BLaER1 treated with 17β-estradiol and CSF1 and Interleukin-3, amounts not matched to agents 10 nM and 100 nM (cell line): ENCODE results near the gene ANKRD23.

Source experiments
- H3K27ac ChIP-seq, 11 experiments: shearing (Covaris generic); formaldehyde crosslinking; 2 replicates each; pipeline ENCODE4 v1.8.1; 2022
- H3K27me3 ChIP-seq, 11 experiments: shearing (Covaris generic); formaldehyde crosslinking; 2 replicates each; pipeline ENCODE4 v1.8.1; 2022
- H3K36me3 ChIP-seq, 11 experiments: shearing (Covaris generic); formaldehyde crosslinking; 2 replicates each; pipeline ENCODE4 v1.8.1; 2022
- H3K4me1 ChIP-seq, 10 experiments: shearing (Covaris generic); formaldehyde crosslinking; 2 replicates each; pipeline ENCODE4 v1.8.1; 2022
- H3K4me2 ChIP-seq, 11 experiments: shearing (Covaris generic); formaldehyde crosslinking; 2 replicates each; pipeline ENCODE4 v1.8.1; 2022
- H3K4me3 ChIP-seq, 10 experiments: shearing (Covaris generic); formaldehyde crosslinking; 2 replicates each; pipeline ENCODE4 v1.8.1; 2022
- H3K9ac ChIP-seq, 11 experiments: shearing (Covaris generic); formaldehyde crosslinking; 2 replicates each; pipeline ENCODE4 v1.8.1; 2022
- H3K9me3 ChIP-seq, 11 experiments: shearing (Covaris generic); formaldehyde crosslinking; replicated peaks in 1 of 11; 2 replicates each; pipeline ENCODE4 v1.8.1; 2022
- H4K20me1 ChIP-seq, 11 experiments: shearing (Covaris generic); formaldehyde crosslinking; 2 replicates each; pipeline ENCODE4 v1.8.1; 2022
- Cebpa-rat ChIP-seq, 11 experiments: shearing (Covaris generic); IDR thresholded peaks; 2 replicates each; pipeline ENCODE4 v1.8.1; 2022

The ANKRD23 gene

DNA sequence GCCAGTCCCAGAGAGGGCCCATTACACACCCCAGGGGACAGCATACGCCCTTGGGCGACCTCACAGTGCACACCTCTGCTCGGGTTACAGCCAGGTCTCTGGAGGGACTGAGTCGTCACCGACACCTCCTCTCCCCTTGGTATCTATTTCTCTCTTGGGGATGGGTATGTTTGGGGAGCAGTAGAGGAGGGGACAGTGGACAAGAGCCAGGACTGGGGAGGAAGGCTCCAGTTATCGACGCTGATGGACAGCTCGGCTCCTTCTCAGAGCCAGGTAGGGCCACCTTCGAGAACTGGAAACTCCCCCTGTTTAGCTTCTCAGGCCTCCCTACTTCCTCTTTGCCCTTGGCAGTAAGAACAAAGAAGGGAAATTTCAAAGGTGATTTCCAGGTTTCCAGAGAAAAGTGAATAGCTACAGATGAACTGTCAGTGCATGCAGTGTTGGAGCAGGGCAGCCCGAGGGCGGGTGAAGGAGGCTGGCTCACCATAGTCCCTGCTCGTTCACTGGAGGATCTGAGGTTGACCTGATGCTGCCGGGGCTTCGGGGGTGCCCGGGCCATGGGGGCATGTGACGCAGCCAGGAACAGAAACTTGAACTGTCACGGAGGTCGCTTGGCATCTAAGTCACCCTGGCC, 30.5 kb upstream of the ANKRD23 start:
- Histone ChIP-seq H3K9ac (peak overlapping the region in 3 of 11 experiments; percentile 28 to 47 (median 31); a peak in 3 of 22 replicates), H3K27me3 (peaks cover 0 to 53% (median 0%) of the 10 kb centered on the region in 11 experiments; a peak in 8 of 22 replicates), H3K4me3 (no peak overlapping the region; a peak in 1 of 20 replicates), H3K4me1 (peaks cover 67 to 82% (median 78%) of the 10 kb centered on the region in 10 experiments), H3K36me3 (no peaks in the 10 kb centered on the region), H3K27ac (peak overlapping the region in 4 of 11 experiments; percentile 18 to 66 (median 42); a peak in 6 of 22 replicates), H4K20me1 (peaks cover 0 to 58% (median 0%) of the 10 kb centered on the region in 11 experiments; a peak in 3 of 22 replicates), H3K4me2 (peak overlapping the region; percentile 72 to 97 (median 88)), H3K9me3 (no peaks in the 10 kb centered on the region)
- no peak for TF ChIP-seq Cebpa-rat (IDR thresholded peaks at IDR 0.05)

DNA sequence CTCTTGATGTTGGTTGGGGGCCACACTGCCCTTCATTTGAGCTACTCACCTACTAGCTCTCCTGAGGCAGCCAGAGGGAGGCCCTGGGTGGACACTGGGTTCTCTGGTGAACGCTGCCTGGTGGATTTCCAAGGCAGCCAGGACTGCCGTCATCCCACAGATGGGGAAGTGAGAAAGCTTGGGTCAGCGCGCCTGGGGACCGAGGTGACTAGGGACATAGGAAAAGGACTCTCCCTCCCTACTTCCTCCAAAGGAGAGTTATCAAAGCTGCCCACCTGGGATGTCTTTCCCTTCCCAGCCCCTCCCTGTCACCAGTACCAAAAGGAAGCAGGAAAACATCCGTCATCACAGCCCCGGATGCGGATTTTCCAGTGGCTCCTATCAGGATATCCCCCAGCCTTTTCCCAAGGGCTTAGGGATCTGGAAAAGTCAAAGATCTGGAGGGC, 29.9 kb upstream of the ANKRD23 start:
- H3K27ac ChIP-seq: peak overlapping the region in 2 of 11 experiments; percentile 6 to 42; a peak in 1 of 22 replicates
- TF ChIP-seq Cebpa-rat (IDR thresholded peaks at IDR 0.05): no peak
- peaks cover 0 to 58% (median 0%) of the 10 kb centered on the region in 11 experiments; a peak in 3 of 22 replicates for H4K20me1 ChIP-seq
- peaks cover 0 to 52% (median 0%) of the 10 kb centered on the region in 11 experiments; a peak in 8 of 22 replicates for H3K27me3 ChIP-seq
- 0 out of 22 replicates have a peak overlapping the region, but pooled peaks of 2 of the 11 experiments have one; percentile 28 to 47 for H3K9ac ChIP-seq
- H3K4me2 ChIP-seq: peak overlapping the region; percentile 72 to 97 (median 88)
- no peaks in the 10 kb centered on the region for H3K36me3 ChIP-seq
- H3K9me3 ChIP-seq: no peaks in the 10 kb centered on the region
- H3K4me3 ChIP-seq: no peak overlapping the region
- peaks cover 67 to 78% (median 72%) of the 10 kb centered on the region in 10 experiments for H3K4me1 ChIP-seq

GRCh38 chr2:96872591-96873349, 28.9 kb upstream of the ANKRD23 start:
- peaks cover 63 to 74% (median 65%) of the 10 kb centered on the region in 10 experiments for H3K4me1 ChIP-seq
- H3K9me3 ChIP-seq: no peaks in the 10 kb centered on the region
- peaks cover 0 to 51% (median 0%) of the 10 kb centered on the region in 11 experiments; a peak in 7 of 22 replicates for H4K20me1 ChIP-seq
- no peak overlapping the region for H3K4me3 ChIP-seq
- peaks cover 0 to 43% (median 0%) of the 10 kb centered on the region in 11 experiments; a peak in 8 of 22 replicates for H3K27me3 ChIP-seq
- no peaks in the 10 kb centered on the region for H3K36me3 ChIP-seq
- TF ChIP-seq Cebpa-rat (IDR thresholded peaks at IDR 0.05): no peak
- H3K4me2 ChIP-seq: peak overlapping the region; percentile 72 to 97 (median 88); a peak in 20 of 22 replicates
- no peak overlapping the region for H3K27ac ChIP-seq
- H3K9ac ChIP-seq: no peak overlapping the region

- TF ChIP-seq Cebpa-rat (IDR thresholded peaks at IDR 0.05): no peak
- peak overlapping the region in 10 of 11 experiments; percentile 90 to 99 (median 94); a peak in 16 of 22 replicates for H3K9ac ChIP-seq
- peak overlapping the region; percentile 73 to 96 (median 92); a peak in 19 of 20 replicates for H3K4me3 ChIP-seq
- no peaks in the 10 kb centered on the region for H3K9me3 ChIP-seq
- peak overlapping the region in 7 of 11 experiments; percentile 95 to 99 (median 96); a peak in 9 of 22 replicates for H3K27ac ChIP-seq
- H3K4me2 ChIP-seq: peak overlapping the region; percentile 80 to 100 (median 95)
- peaks cover 8 to 58% (median 19%) of the 10 kb centered on the region in 11 experiments; a peak in 21 of 22 replicates for H4K20me1 ChIP-seq
- H3K36me3 ChIP-seq: peaks cover 2 to 18% (median 6%) of the 10 kb centered on the region in 11 experiments; a peak in 21 of 22 replicates
- peaks cover 63 to 74% (median 65%) of the 10 kb centered on the region in 10 experiments for H3K4me1 ChIP-seq
- H3K27me3 ChIP-seq: peaks cover 0 to 30% (median 0%) of the 10 kb centered on the region in 11 experiments; a peak in 8 of 22 replicates
Measured at GRCh38 chr2:96870626-96871255, 26.9 kb upstream of the ANKRD23 start.

DNA sequence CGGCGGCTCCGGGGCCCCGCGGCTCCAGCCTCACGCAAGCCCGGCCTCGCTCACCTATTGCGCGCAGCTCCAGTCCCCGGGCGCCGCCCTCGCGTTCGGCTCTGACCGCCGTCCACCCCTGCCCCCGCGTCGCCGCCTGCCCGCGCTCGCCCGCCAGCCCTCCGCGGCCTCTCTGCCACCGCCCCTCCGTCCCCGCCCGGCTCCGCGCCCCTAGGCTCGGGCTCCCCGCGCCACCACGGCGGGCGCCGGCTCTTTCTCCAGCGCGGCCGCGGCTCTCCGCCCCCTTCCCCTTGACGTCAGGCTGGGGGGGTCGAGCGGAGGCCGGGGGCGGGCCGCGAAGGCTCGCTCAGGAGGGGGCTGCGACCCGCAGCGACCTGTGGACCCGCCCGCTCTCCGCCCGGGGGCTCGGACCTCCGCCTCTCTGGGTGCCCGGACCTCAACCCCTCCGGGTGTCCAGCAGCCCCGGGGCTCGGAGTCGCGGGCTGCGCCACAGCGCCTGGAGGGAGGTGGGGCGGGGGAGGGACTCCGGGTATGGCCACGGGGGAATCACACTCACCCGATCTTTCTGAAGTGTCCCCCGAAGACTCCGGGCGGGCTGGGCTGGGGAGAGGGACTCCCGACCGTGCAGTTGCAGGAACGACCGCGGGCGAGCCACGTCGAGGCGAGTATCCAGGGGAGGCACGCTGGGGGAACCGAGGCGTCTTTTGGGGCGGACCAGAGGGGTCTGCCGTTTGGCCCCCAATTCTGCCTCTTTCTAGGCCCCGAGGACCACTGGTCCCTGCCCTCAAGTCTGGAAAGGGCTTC, 26.2 kb upstream of the ANKRD23 start, which contains the start of gene SEMA4C:
TSS of gene SEMA4C (minus strand) at position 259 of the 804 bp plus-strand sequence. CDS start 2,194 bp downstream, outside the sequence.
- H3K27me3 ChIP-seq: peaks cover 0 to 24% (median 0%) of the 10 kb centered on the region in 11 experiments; a peak in 8 of 22 replicates
- peak within 1 kb of the TSS; percentile 90 to 99 (median 93) for H3K9ac ChIP-seq
- H3K4me3 ChIP-seq: peak within 1 kb of the TSS; percentile 73 to 96 (median 92)
- peaks cover 9 to 25% (median 13%) of the 10 kb centered on the region in 11 experiments for H3K36me3 ChIP-seq
- peaks cover 63 to 74% (median 65%) of the 10 kb centered on the region in 10 experiments for H3K4me1 ChIP-seq
- H3K4me2 ChIP-seq: peak within 1 kb of the TSS; percentile 92 to 100 (median 99)
- no peak for TF ChIP-seq Cebpa-rat (IDR thresholded peaks at IDR 0.05)
- peak within 1 kb of the TSS; percentile 85 to 99 (median 96) for H3K27ac ChIP-seq
- H4K20me1 ChIP-seq: peaks cover 15 to 60% (median 26%) of the 10 kb centered on the region in 11 experiments; a peak in 21 of 22 replicates
- no peaks in the 10 kb centered on the region for H3K9me3 ChIP-seq

DNA sequence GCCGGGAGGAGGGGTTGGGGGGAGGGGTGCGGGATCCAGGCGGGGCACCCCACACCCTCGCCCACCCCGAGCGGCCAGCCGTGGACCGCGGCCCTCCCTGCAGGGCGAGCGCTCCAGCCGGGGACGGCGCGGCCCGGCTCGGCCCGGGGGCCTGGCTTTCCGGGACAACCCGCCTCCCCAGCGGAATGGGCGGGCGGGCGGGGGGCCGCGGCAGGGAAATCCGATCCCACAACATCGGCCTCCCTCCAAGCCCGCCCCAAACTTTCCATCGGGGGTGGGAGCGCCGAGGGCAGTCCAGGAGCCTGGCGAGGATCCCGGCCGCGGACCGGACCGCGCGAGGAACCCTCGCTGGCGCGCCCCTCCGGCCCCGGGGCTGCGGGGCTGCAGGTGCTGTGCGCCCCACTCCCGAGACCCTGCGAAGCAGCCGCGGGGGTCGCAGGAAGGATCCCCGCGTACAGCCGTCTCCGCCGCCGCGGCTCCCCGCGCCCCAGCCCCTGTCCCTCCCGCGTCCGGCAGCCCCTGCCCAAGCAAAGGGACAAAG, 25.5 kb upstream of the ANKRD23 start:
- Histone ChIP-seq H3K9me3 (no peaks in the 10 kb centered on the region), H3K4me1 (peaks cover 63 to 74% (median 65%) of the 10 kb centered on the region in 10 experiments), H3K27ac (peak overlapping the region; percentile 85 to 99 (median 96); a peak in 21 of 22 replicates), H4K20me1 (peaks cover 22 to 60% (median 33%) of the 10 kb centered on the region in 11 experiments; a peak in 21 of 22 replicates), H3K4me2 (peak overlapping the region; percentile 92 to 100 (median 99)), H3K36me3 (peaks cover 15 to 32% (median 20%) of the 10 kb centered on the region in 11 experiments), H3K27me3 (peaks cover 0 to 19% (median 0%) of the 10 kb centered on the region in 11 experiments; a peak in 8 of 22 replicates), H3K4me3 (peak overlapping the region; percentile 73 to 96 (median 92)), H3K9ac (peak overlapping the region; percentile 90 to 99 (median 93))
- TF ChIP-seq Cebpa-rat (IDR thresholded peaks at IDR 0.05): no peak
